Liver (tissue), 9 donors: Measurements from ENCODE around the gene DCST2. TPM values are rescaled to one million over a fixed set of nuclear protein-coding genes. Genes with fewer than 3 reads are reported as not detected.

Experiments
- DNase-seq: peaks from one replicate; pipeline ENCODE4 v3.0.0-alpha.2; 2017; ENCODE audit warnings: low spot score
- H3K27ac ChIP-seq, 2 donors: one replicate each; pipeline ENCODE4 v1.7.0; 2013; ENCODE audit warnings: inconsistent platforms in 2 of 2, low read length in 2 of 2, control low read depth in 1 of 2, low read depth in 1 of 2, mild to moderate bottlenecking in 1 of 2
- H3K27me3 ChIP-seq, 4 donors: one replicate each; pipeline versions ENCODE4 v1.6.1 to v1.7.0; 2013; ENCODE audit warnings: low read length in 3 of 4, inconsistent platforms in 1 of 4, mild to moderate bottlenecking in 1 of 4, moderate library complexity in 1 of 4; ENCODE audit not compliant: control insufficient read depth in 4 of 4, insufficient read depth in 4 of 4
- H3K36me3 ChIP-seq, 4 donors: one replicate each; pipeline versions ENCODE4 v1.6.1 to v1.7.0; 2013; ENCODE audit warnings: low read length in 3 of 4, mild to moderate bottlenecking in 3 of 4, low read depth in 1 of 4, moderate library complexity in 1 of 4; ENCODE audit not compliant: control insufficient read depth in 4 of 4, insufficient read depth in 3 of 4
- H3K4me1 ChIP-seq, 4 donors: one replicate each; pipeline versions ENCODE4 v1.6.1 to v1.7.0; 2013; ENCODE audit warnings: low read length in 3 of 4, mild to moderate bottlenecking in 3 of 4, moderate library complexity in 1 of 4; ENCODE audit not compliant: control insufficient read depth in 4 of 4, insufficient read depth in 4 of 4
- H3K4me3 ChIP-seq, 3 donors: one replicate each; pipeline versions ENCODE4 v1.6.1 to v1.7.0; 2013; ENCODE audit warnings: low read length in 3 of 3, control low read depth in 1 of 3, low read depth in 1 of 3, mild to moderate bottlenecking in 1 of 3
- H3K9ac ChIP-seq, 2 donors: one replicate each; pipeline ENCODE4 v1.7.0; 2013; ENCODE audit warnings: low read length in 2 of 2, mild to moderate bottlenecking in 2 of 2, moderate library complexity in 2 of 2, control low read depth in 1 of 2, low read depth in 1 of 2
- H3K9me3 ChIP-seq, 4 donors: one replicate each; pipeline versions ENCODE4 v1.6.1 to v1.7.0; 2013; ENCODE audit warnings: low read length in 3 of 4; ENCODE audit not compliant: control insufficient read depth in 4 of 4
- EGR1 ChIP-seq, 2 donors: IDR thresholded peaks; 2 replicates each; pipeline ENCODE4 v1.6.1; 2016 to 2018; ENCODE audit warnings: antibody characterized with exemption in 2 of 2, low read depth in 2 of 2
- FOXA1 ChIP-seq: IDR thresholded peaks from 2 replicates; pipeline ENCODE4 v1.6.1; 2016; ENCODE audit warnings: antibody characterized with exemption
- FOXA2 ChIP-seq: IDR thresholded peaks from 2 replicates; pipeline ENCODE4 v1.6.1; 2016; ENCODE audit warnings: antibody characterized with exemption
- HNF4A ChIP-seq, 2 donors: conservative IDR thresholded peaks; 2 replicates each; pipeline ENCODE4 v1.6.1; 2016; ENCODE audit warnings: antibody characterized with exemption in 2 of 2, mild to moderate bottlenecking in 2 of 2
- HNF4G ChIP-seq: IDR thresholded peaks from 2 replicates; pipeline ENCODE4 v1.6.1; 2016; ENCODE audit warnings: antibody characterized with exemption
- JUND ChIP-seq, 2 donors: IDR thresholded peaks; 2 replicates each; pipeline ENCODE4 v1.6.1; 2016; ENCODE audit warnings: antibody characterized with exemption in 2 of 2
- RXRA ChIP-seq, 2 donors: IDR thresholded peaks; 2 replicates each; pipeline ENCODE4 v1.6.1; 2017 to 2018; ENCODE audit warnings: antibody characterized with exemption in 2 of 2, mild to moderate bottlenecking in 1 of 2
- SP1 ChIP-seq: IDR thresholded peaks from 2 replicates; pipeline ENCODE4 v1.6.1; 2018; ENCODE audit warnings: antibody characterized with exemption, mild to moderate bottlenecking
- YY1 ChIP-seq: IDR thresholded peaks from 2 replicates; pipeline ENCODE4 v1.6.1; 2016; ENCODE audit warnings: antibody characterized with exemption, mild to moderate bottlenecking
- WGBS: extraction: QIAGEN DNeasy Blood & Tissue Kit; methylation state at CpG from one replicate; pipeline ENCODE4 v1.1.7; 2013; 5-methylcytosine and 5-hydroxymethylcytosine counted together
- polyA plus RNA-seq, 2 donors: library from polyadenylated mRNA; stranded (reverse) in 1 of 2; unstranded in 1 of 2; fragments of 200-250 nt in 1 of 2; fragments of >200 nt in 1 of 2; fragmentation: Nextera tagmentation in 1 of 2; extraction: Ambion mirVana in 1 of 2; gene quantifications; one replicate each; pipeline versions ENCODE4 v1.2.1 to v1.2.3, GENCODE V29; 2013 to 2015
- total RNA-seq, 2 donors: library from RNA; depleted of rRNA; stranded (reverse); fragments of >200 nt; gene quantifications; one replicate each; pipeline ENCODE4 v1.2.3, GENCODE V29; 2014
- TF ChIP-seq, protein P1 (sequence below): fragments of 150-350 bp; IDR thresholded peaks from 2 replicates; pipeline ENCODE4 v1.5.1; 2017; ENCODE audit warnings: improper control_type of control experiment, low read depth, low read length; ENCODE audit not compliant: missing input control
- TF ChIP-seq, protein P2 (sequence below): IDR thresholded peaks from 2 replicates; pipeline ENCODE4 v1.6.1; 2016; ENCODE audit warnings: antibody characterized with exemption, mild to moderate bottlenecking
- TF ChIP-seq, protein P3 (sequence below): IDR thresholded peaks from 2 replicates; pipeline ENCODE4 v1.6.1; 2016; ENCODE audit warnings: antibody characterized with exemption
- TF ChIP-seq, protein P4 (sequence below): IDR thresholded peaks from 2 replicates; pipeline ENCODE4 v1.6.1; 2016; ENCODE audit warnings: antibody characterized with exemption
- TF ChIP-seq, protein P5 (sequence below): IDR thresholded peaks from 2 replicates; pipeline ENCODE4 v1.6.1; 2016; ENCODE audit warnings: antibody characterized with exemption
- donor health status: healthy.
- donor health status: healthy.
- donor health status: healthy.
- donor health status: healthy.
- donor health status: healthy.

Gene DCST2
- total and polyA plus RNA-seq, 4 donors: 0.25 to 0.53 (median 0.27) TPM; not detected in 1

DNA sequence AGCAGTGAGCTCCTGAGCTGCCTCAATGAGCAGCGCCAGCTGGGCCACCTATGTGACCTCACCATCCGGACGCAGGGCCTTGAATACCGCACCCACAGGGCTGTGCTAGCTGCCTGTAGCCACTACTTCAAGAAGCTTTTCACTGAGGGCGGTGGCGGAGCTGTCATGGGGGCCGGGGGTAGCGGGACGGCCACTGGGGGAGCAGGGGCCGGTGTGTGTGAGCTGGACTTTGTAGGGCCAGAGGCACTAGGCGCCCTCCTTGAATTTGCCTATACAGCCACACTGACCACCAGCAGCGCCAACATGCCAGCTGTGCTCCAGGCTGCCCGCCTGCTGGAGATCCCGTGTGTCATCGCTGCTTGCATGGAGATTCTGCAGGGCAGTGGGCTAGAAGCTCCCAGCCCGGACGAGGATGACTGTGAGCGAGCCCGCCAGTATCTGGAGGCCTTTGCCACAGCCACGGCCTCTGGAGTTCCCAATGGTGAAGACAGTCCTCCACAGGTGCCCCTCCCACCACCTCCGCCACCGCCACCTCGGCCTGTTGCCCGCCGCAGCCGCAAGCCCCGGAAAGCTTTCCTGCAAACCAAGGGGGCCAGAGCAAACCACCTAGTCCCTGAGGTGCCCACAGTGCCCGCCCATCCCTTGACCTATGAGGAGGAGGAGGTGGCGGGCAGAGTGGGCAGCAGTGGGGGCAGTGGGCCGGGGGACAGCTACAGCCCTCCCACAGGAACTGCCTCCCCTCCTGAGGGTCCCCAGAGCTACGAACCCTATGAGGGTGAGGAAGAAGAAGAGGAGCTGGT, 18.7 kb downstream of the DCST2 start:
- Histone ChIP-seq H3K4me1 (peaks cover 28 to 74% (median 49%) of the 10 kb centered on the region in 4 donors), H3K27ac (no peak overlapping the region), H3K9me3 (no peaks in the 10 kb centered on the region), H3K4me3 (no peak overlapping the region), H3K36me3 (peaks cover 3 to 19% (median 9%) of the 10 kb centered on the region in 4 donors), H3K9ac (no peak overlapping the region), H3K27me3 (no peaks in the 10 kb centered on the region)
- TF ChIP-seq, protein P1, sequence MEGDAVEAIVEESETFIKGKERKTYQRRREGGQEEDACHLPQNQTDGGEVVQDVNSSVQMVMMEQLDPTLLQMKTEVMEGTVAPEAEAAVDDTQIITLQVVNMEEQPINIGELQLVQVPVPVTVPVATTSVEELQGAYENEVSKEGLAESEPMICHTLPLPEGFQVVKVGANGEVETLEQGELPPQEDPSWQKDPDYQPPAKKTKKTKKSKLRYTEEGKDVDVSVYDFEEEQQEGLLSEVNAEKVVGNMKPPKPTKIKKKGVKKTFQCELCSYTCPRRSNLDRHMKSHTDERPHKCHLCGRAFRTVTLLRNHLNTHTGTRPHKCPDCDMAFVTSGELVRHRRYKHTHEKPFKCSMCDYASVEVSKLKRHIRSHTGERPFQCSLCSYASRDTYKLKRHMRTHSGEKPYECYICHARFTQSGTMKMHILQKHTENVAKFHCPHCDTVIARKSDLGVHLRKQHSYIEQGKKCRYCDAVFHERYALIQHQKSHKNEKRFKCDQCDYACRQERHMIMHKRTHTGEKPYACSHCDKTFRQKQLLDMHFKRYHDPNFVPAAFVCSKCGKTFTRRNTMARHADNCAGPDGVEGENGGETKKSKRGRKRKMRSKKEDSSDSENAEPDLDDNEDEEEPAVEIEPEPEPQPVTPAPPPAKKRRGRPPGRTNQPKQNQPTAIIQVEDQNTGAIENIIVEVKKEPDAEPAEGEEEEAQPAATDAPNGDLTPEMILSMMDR: no peak
- TF ChIP-seq RXRA (IDR thresholded peaks at IDR 0.05): no peak
- TF ChIP-seq, protein P2, sequence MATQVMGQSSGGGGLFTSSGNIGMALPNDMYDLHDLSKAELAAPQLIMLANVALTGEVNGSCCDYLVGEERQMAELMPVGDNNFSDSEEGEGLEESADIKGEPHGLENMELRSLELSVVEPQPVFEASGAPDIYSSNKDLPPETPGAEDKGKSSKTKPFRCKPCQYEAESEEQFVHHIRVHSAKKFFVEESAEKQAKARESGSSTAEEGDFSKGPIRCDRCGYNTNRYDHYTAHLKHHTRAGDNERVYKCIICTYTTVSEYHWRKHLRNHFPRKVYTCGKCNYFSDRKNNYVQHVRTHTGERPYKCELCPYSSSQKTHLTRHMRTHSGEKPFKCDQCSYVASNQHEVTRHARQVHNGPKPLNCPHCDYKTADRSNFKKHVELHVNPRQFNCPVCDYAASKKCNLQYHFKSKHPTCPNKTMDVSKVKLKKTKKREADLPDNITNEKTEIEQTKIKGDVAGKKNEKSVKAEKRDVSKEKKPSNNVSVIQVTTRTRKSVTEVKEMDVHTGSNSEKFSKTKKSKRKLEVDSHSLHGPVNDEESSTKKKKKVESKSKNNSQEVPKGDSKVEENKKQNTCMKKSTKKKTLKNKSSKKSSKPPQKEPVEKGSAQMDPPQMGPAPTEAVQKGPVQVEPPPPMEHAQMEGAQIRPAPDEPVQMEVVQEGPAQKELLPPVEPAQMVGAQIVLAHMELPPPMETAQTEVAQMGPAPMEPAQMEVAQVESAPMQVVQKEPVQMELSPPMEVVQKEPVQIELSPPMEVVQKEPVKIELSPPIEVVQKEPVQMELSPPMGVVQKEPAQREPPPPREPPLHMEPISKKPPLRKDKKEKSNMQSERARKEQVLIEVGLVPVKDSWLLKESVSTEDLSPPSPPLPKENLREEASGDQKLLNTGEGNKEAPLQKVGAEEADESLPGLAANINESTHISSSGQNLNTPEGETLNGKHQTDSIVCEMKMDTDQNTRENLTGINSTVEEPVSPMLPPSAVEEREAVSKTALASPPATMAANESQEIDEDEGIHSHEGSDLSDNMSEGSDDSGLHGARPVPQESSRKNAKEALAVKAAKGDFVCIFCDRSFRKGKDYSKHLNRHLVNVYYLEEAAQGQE: no peak
- TF ChIP-seq, protein P3, sequence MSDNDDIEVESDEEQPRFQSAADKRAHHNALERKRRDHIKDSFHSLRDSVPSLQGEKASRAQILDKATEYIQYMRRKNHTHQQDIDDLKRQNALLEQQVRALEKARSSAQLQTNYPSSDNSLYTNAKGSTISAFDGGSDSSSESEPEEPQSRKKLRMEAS: no peak
- no peak for TF ChIP-seq HNF4G
- WGBS: 92% methylated on average over 31 of the region's 31 CpGs
- no peak for DNase-seq

DNA sequence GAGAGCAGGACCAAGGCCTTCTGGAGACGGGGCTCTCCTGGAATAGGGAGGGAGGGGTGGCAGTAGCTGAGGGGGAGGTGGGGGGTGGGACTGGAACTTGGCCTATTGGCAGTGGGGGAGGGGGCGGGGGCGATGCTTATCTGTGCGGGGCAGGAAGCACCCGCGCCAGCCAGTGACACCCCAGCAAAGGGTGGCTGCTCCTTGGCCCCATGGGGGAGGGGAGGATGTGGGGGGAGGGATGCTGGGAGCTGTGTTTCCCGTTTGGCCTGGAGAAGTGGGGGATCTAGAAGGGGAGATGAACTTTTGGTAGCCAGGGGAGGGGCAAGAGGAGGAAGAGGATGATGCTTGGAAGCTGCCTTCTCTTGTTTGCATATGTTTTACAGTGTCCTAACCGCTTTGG, 19.9 kb downstream of the DCST2 start:
- peak; percentile 54 for DNase-seq
- TF ChIP-seq, protein P4, sequence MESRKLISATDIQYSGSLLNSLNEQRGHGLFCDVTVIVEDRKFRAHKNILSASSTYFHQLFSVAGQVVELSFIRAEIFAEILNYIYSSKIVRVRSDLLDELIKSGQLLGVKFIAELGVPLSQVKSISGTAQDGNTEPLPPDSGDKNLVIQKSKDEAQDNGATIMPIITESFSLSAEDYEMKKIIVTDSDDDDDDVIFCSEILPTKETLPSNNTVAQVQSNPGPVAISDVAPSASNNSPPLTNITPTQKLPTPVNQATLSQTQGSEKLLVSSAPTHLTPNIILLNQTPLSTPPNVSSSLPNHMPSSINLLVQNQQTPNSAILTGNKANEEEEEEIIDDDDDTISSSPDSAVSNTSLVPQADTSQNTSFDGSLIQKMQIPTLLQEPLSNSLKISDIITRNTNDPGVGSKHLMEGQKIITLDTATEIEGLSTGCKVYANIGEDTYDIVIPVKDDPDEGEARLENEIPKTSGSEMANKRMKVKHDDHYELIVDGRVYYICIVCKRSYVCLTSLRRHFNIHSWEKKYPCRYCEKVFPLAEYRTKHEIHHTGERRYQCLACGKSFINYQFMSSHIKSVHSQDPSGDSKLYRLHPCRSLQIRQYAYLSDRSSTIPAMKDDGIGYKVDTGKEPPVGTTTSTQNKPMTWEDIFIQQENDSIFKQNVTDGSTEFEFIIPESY: no peak
- no peak for TF ChIP-seq HNF4G
- no peak for TF ChIP-seq YY1
- TF ChIP-seq EGR1 (IDR thresholded peaks at IDR 0.05; ENCODE audit: low read depth in 2 of 2): no peak
- TF ChIP-seq JUND (IDR thresholded peaks at IDR 0.05): no peak
- no peak for TF ChIP-seq SP1
- no peak for TF ChIP-seq FOXA1
- TF ChIP-seq, protein P2: no peak
- TF ChIP-seq FOXA2: no peak
- TF ChIP-seq HNF4A (conservative IDR thresholded peaks at IDR 0.05): no peak
- TF ChIP-seq, protein P3: no peak
- TF ChIP-seq, protein P5, sequence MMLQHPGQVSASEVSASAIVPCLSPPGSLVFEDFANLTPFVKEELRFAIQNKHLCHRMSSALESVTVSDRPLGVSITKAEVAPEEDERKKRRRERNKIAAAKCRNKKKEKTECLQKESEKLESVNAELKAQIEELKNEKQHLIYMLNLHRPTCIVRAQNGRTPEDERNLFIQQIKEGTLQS: no peak
- Histone ChIP-seq H3K36me3 (peaks cover 3 to 19% (median 9%) of the 10 kb centered on the region in 4 donors), H3K27ac (no peak overlapping the region), H3K9me3 (no peaks in the 10 kb centered on the region), H3K27me3 (no peaks in the 10 kb centered on the region), H3K4me1 (peaks cover 36 to 86% (median 58%) of the 10 kb centered on the region in 4 donors), H3K9ac (no peak overlapping the region), H3K4me3 (no peak overlapping the region)
- WGBS: 31% methylated on average over 8 of the region's 8 CpGs
